Endodermal cell (in vitro differentiated cells): ENCODE data around the gene ARMC2. TPM values are rescaled to one million over a fixed set of nuclear protein-coding genes. Genes with fewer than 3 reads are reported as not detected.
A peak's percentile ranks its signal among the peaks of the same experiment; 100 is the strongest.

ENCODE experiments used
- DNase-seq: peaks from one replicate; pipeline ENCODE4 v3.0.0-alpha.2; 2017
- H3K27ac ChIP-seq: 2 replicates; pipeline ENCODE4 v1.5.1; 2013; ENCODE audit warnings: mild to moderate bottlenecking, low read depth, low read length, moderate library complexity
- H3K27me3 ChIP-seq: 2 replicates; pipeline ENCODE4 v1.6.1; 2013; ENCODE audit warnings: mild to moderate bottlenecking, low read length, moderate library complexity; ENCODE audit not compliant: insufficient read depth, control insufficient read depth, poor library complexity, severe bottlenecking
- H3K36me3 ChIP-seq: 2 replicates; pipeline ENCODE4 v1.7.0; 2013; ENCODE audit warnings: mild to moderate bottlenecking, low read length, moderate library complexity; ENCODE audit not compliant: control insufficient read depth, insufficient read depth
- H3K4me1 ChIP-seq: one replicate; pipeline ENCODE4 v1.7.0; 2013; ENCODE audit warnings: low read length; ENCODE audit not compliant: control insufficient read depth, insufficient read depth
- H3K4me3 ChIP-seq: 2 replicates; pipeline ENCODE4 v1.5.1; 2013; ENCODE audit warnings: mild to moderate bottlenecking, low read length, moderate library complexity
- H3K9ac ChIP-seq: 2 replicates; pipeline ENCODE4 v1.6.1; 2013; ENCODE audit warnings: mild to moderate bottlenecking, low read length, moderate library complexity; ENCODE audit not compliant: poor library complexity, severe bottlenecking; ENCODE audit errors: extremely low read depth
- H3K9me3 ChIP-seq: 2 replicates; pipeline ENCODE4 v1.6.1; 2013; ENCODE audit warnings: mild to moderate bottlenecking, low read length, moderate library complexity; ENCODE audit not compliant: control insufficient read depth
- H3K27ac Mint-ChIP-seq: 2 replicates; pipeline ENCODE4 v1.8.0; 2020; ENCODE audit warnings: mixed read lengths
- H3K27me3 Mint-ChIP-seq: 2 replicates; pipeline ENCODE4 v1.8.0; 2021; ENCODE audit warnings: mild to moderate bottlenecking, mixed read lengths; ENCODE audit not compliant: insufficient read depth
- H3K36me3 Mint-ChIP-seq: 2 replicates; pipeline ENCODE4 v1.8.0; 2020; ENCODE audit warnings: low read depth, mixed read lengths
- H3K4me1 Mint-ChIP-seq: 2 replicates; pipeline ENCODE4 v1.8.0; 2020; ENCODE audit warnings: mixed read lengths
- H3K4me3 Mint-ChIP-seq: 2 replicates; pipeline ENCODE4 v1.8.0; 2020; ENCODE audit warnings: mild to moderate bottlenecking, moderate library complexity, mixed read lengths
- H3K9me3 Mint-ChIP-seq: 2 replicates; pipeline ENCODE4 v1.8.0; 2020; ENCODE audit warnings: mild to moderate bottlenecking, mixed read lengths
- WGBS, 2 experiments: methylation state at CpG; one replicate each; pipeline versions ENCODE4 v1.1.5 to v1.1.7; 2013; ENCODE audit warnings: missing lambda C conversion rate in 2 of 2, mixed read lengths in 1 of 2; ENCODE audit not compliant: insufficient coverage in 1 of 2, insufficient read length in 1 of 2; 5-methylcytosine and 5-hydroxymethylcytosine counted together
- total RNA-seq, 2 donors: library from RNA; stranded (reverse); fragmentation: NEBNext Ultra II Directional in 1 of 2; extraction: Animal tissue kit (Norgen Biotek cat#: 25700) in 1 of 2; gene quantifications; 2 replicates in 1 of 2; 3 replicates in 1 of 2; pipeline ENCODE4 v1.2.1, GENCODE V29; 2021
- TF ChIP-seq, protein P1 (sequence below): fragments of 200-600 bp; sonication (generic); conservative IDR thresholded peaks from 2 replicates; pipeline ENCODE4 v1.5.0; 2021; ENCODE audit warnings: antibody characterized with exemption, mild to moderate bottlenecking

Gene ARMC2
- total RNA-seq, 2 donors from 2014 or later = 7.1 to 8.3 TPM

DNA sequence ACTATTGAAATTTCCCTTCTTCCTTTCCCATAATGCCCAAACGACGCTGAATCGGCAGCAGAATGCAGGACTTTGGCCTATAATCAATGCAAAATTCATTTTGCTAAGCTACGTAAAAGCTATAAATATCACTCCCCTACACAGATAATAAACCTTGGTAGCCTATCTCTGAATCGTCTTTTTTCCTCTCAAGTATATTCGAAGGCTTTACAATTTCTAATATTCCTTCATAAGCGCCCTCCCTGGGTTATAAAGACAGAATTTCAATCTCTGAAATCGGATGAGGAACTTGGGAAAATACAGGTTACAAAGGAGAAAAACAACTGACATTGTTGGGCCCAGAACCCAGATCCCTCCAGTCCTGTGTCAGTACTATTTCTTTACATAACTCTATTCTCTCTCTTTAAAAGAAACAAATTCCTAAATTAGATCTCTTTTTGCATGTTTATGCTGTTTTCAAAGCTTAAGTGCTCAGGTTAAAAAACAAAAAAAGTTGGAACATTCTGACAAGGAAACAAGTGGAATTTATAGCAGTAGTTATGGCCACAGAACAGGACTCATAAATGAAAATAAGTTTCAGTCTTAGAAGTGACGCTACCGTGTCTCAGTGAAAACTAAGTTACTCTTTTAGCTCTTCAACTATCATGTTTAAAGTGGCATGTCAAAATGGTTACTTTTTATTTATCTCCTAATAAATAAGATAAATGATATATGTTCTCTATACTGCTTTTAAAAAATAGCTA is 161.9 kb downstream of the ARMC2 start:
- Histone ChIP-seq H3K36me3 (no peaks in the 10 kb centered on the region), H3K27me3 (peaks cover 5% of the 10 kb centered on the region), H3K27ac (no peak overlapping the region), H3K4me1 (peaks cover 1% of the 10 kb centered on the region), H3K4me3 (peak overlapping the region; percentile 86), H3K9me3 (no peaks in the 10 kb centered on the region), H3K9ac (peak overlapping the region; percentile 54)
- no peaks in the 10 kb centered on the region for H3K36me3 Mint-ChIP-seq
- DNase-seq = no peak
- peaks cover 20% of the 10 kb centered on the region for H3K4me1 Mint-ChIP-seq
- peak overlapping the region; percentile 79 for H3K4me3 Mint-ChIP-seq
- H3K27me3 Mint-ChIP-seq = peaks cover 1% of the 10 kb centered on the region
- WGBS, 2 experiments = 30 to 39% methylated on average over 8 to 10 of the region's 10 CpGs
- H3K9me3 Mint-ChIP-seq = no peaks in the 10 kb centered on the region
- TF ChIP-seq, protein P1, sequence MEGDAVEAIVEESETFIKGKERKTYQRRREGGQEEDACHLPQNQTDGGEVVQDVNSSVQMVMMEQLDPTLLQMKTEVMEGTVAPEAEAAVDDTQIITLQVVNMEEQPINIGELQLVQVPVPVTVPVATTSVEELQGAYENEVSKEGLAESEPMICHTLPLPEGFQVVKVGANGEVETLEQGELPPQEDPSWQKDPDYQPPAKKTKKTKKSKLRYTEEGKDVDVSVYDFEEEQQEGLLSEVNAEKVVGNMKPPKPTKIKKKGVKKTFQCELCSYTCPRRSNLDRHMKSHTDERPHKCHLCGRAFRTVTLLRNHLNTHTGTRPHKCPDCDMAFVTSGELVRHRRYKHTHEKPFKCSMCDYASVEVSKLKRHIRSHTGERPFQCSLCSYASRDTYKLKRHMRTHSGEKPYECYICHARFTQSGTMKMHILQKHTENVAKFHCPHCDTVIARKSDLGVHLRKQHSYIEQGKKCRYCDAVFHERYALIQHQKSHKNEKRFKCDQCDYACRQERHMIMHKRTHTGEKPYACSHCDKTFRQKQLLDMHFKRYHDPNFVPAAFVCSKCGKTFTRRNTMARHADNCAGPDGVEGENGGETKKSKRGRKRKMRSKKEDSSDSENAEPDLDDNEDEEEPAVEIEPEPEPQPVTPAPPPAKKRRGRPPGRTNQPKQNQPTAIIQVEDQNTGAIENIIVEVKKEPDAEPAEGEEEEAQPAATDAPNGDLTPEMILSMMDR = no peak
- peak overlapping the region; percentile 96 for H3K27ac Mint-ChIP-seq

DNA sequence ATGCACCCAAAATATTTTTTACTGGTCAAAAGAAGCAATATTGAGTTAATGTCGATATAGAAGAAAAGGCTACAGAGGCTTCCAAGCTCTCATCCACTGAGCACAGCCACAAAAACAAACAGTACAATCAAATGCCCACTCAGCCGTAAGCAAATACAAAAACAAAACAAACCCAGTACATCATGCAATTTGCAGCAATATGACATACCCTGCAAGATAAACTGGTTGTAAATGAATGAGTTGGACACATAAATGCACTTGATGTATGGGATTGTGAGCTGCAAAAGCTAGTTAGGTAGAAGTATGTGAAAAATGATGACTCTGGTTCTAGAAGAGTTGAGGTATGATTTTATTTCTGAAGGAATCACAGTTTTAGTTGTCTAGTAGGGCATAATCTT is 162.5 kb downstream of the ARMC2 start:
- Histone ChIP-seq H3K9ac (no peak overlapping the region), H3K27ac (no peak overlapping the region), H3K27me3 (peaks cover 5% of the 10 kb centered on the region), H3K4me3 (no peak overlapping the region), H3K4me1 (peaks cover 3% of the 10 kb centered on the region), H3K9me3 (no peaks in the 10 kb centered on the region), H3K36me3 (no peaks in the 10 kb centered on the region)
- peaks cover 1% of the 10 kb centered on the region for H3K27me3 Mint-ChIP-seq
- WGBS, 2 experiments = 80 to 92% methylated on average over 1 to 2 of the region's 2 CpGs
- TF ChIP-seq, protein P1 = no peak
- no peak overlapping the region for H3K27ac Mint-ChIP-seq
- no peaks in the 10 kb centered on the region for H3K36me3 Mint-ChIP-seq
- DNase-seq = no peak
- H3K4me1 Mint-ChIP-seq = peaks cover 23% of the 10 kb centered on the region
- no peaks in the 10 kb centered on the region for H3K9me3 Mint-ChIP-seq
- no peak overlapping the region for H3K4me3 Mint-ChIP-seq

DNA sequence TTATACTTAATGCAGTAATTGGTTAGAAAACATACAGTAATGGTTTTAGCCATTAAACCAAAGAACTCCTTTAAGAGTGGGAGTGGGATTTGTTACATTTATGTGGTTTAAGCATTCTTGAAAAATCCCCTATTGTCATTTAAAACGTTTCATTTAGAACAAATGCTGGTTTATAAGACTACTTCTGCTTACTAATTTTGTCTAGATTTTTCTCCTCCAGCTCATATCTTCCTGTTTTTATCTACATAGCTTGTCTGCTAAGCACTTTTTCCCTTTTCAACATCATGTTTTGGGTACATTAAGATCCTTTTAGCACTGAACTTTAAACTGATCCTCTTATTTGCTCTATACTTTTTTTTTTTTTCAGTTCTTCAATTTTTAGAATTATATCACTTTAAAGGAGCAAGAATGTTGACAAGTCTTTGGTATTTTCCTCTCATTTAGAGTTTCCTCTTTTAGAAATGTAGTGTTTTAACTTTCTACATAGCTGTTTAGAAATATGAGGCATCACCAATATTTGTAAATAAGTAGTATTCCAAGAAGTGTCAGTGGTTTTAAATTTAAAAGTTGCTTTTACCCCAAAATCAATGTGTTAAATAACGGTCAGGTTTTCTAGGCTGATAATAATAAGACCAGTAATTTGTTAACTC is 165.6 kb downstream of the ARMC2 start:
- no peak overlapping the region for H3K27ac ChIP-seq
- H3K4me3 ChIP-seq = no peak overlapping the region
- H3K36me3 ChIP-seq = no peaks in the 10 kb centered on the region
- DNase-seq = no peak
- 20 to 40% methylated on average over 1 of the region's 2 CpGs for WGBS, 2 experiments
- Mint-ChIP-seq H3K9me3 (no peaks in the 10 kb centered on the region), H3K4me1 (peaks cover 11% of the 10 kb centered on the region), H3K4me3 (no peak overlapping the region), H3K36me3 (no peaks in the 10 kb centered on the region), H3K27ac (no peak overlapping the region), H3K27me3 (peaks cover under 1% of the 10 kb centered on the region)
- H3K9me3 ChIP-seq = no peaks in the 10 kb centered on the region
- peaks cover 3% of the 10 kb centered on the region for H3K4me1 ChIP-seq
- no peak overlapping the region for H3K9ac ChIP-seq
- H3K27me3 ChIP-seq = no peaks in the 10 kb centered on the region
- TF ChIP-seq, protein P1 = no peak
